Activated B cell treated with CpG ODN at 0.5 μM for 24 hours (primary cell): ENCODE measurements around the gene C1orf210. TPM values are rescaled to one million over a fixed set of nuclear protein-coding genes. Genes with fewer than 3 reads are reported as not detected.

Experiments used
- ATAC-seq: fragments of 200-7000 bp; cut with Tn5 transposase; one replicate; pipeline ENCODE4 v1.10.0; 2021; ENCODE audit warnings: low read depth, mild to moderate bottlenecking, moderate library complexity
- CTCF ChIA-PET: fragments of 350-600 bp; sonication (Branson Sonifier 250); formaldehyde crosslinking; loops from one replicate; lab custom pipeline; 2021; ENCODE audit warnings: antibody characterized with exemption; lab: Charles Lee
- POLR2A ChIA-PET: fragments of 350-600 bp; sonication (Branson Sonifier 250); formaldehyde crosslinking; loops from one replicate; lab custom pipeline; 2021; ENCODE audit warnings: antibody characterized with exemption; lab: Charles Lee
- DNase-seq: peaks from one replicate; pipeline ENCODE4 v3.0.0; 2022
- H3K27ac Mint-ChIP-seq: one replicate; pipeline ENCODE4 v1.8.0; 2020; ENCODE audit warnings: mixed read lengths
- H3K27me3 Mint-ChIP-seq: one replicate; pipeline ENCODE4 v1.8.0; 2021; ENCODE audit warnings: mixed read lengths
- H3K36me3 Mint-ChIP-seq: one replicate; pipeline ENCODE4 v1.8.0; 2021; ENCODE audit warnings: low read depth, mixed read lengths
- H3K4me1 Mint-ChIP-seq: one replicate; pipeline ENCODE4 v1.8.0; 2021; ENCODE audit warnings: mixed read lengths
- H3K4me3 Mint-ChIP-seq: one replicate; pipeline ENCODE4 v1.8.0; 2020; ENCODE audit warnings: mild to moderate bottlenecking, mixed read lengths
- H3K9me3 Mint-ChIP-seq: one replicate; pipeline ENCODE4 v1.8.0; 2020; ENCODE audit warnings: mixed read lengths
- CTCF ChIP-seq: fragments of 200-600 bp; IDR thresholded peaks from one replicate; pipeline ENCODE4 v1.8.0; 2022; ENCODE audit warnings: antibody characterized with exemption, mild to moderate bottlenecking
- intact Hi-C: fragments of 100-400 bp; cut with micrococcal nuclease; formaldehyde crosslinking; loops from one replicate; pipeline ENCODE4 v1.15.1; 2024
- total RNA-seq: library from RNA; stranded (reverse); gene quantifications from 2 replicates; pipeline ENCODE4 v1.2.3, GENCODE V29; 2022

C1orf210 gene
- total RNA-seq, 1 donor from 2014 or later, result not detected

- Mint-ChIP-seq H3K4me1 (no peaks in the 10 kb centered on the region), H3K27ac (no peak overlapping the region), H3K36me3 (no peaks in the 10 kb centered on the region), H3K9me3 (no peaks in the 10 kb centered on the region), H3K4me3 (no peak overlapping the region), H3K27me3 (peaks cover 12% of the 10 kb centered on the region)
- POLR2A ChIA-PET, result interaction anchor here (0.9 kb wide), 1 partner anchor 101 kb away, joined by 3 read pairs; no protein-coding TSS in a partner anchor
- ATAC-seq (no peak), DNase-seq (no peak)
- no peak for TF ChIP-seq CTCF
- CTCF ChIA-PET, result interaction anchor here (0.6 kb wide), 1 partner anchor 475 kb away, joined by 3 read pairs; no protein-coding TSS in a partner anchor
- intact Hi-C loops, result no loop called here
These were observed 2.8 kb upstream of the C1orf210 start for GRCh38 chr1:43288058-43288784.

DNA sequence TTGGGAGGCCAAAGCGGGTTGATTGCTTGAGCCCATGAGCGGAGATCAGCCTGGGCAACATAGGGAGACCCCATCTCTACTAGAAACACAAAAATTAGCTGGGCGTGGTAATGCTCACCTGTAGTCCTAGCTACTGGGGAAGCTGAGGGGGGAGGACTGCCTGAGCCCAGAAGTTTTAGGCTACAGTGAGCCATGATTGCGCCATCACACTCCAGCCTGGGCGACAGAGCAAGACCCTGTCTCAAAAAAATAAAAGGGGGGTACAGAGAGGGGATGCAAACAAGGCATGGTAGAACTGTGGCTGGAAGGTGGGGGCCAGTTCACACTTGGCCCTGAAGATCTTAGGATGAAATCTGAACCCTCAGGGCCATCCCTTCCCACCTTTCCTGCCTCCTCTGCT, 1.2 kb upstream of the C1orf210 start:
- no peak for TF ChIP-seq CTCF
- ChIA-PET POLR2A (no interaction called here), CTCF (no interaction called here)
- H3K9me3 Mint-ChIP-seq, result no peaks in the 10 kb centered on the region
- intact Hi-C loops, result no loop called here
- DNase-seq (no peak), ATAC-seq (no peak)
- H3K4me1 Mint-ChIP-seq, result no peaks in the 10 kb centered on the region
- no peak overlapping the region for H3K27ac Mint-ChIP-seq
- H3K27me3 Mint-ChIP-seq, result peaks cover 12% of the 10 kb centered on the region
- no peak overlapping the region for H3K4me3 Mint-ChIP-seq
- no peaks in the 10 kb centered on the region for H3K36me3 Mint-ChIP-seq

GRCh38 chr1:43286115-43286514, 734 bp upstream of the C1orf210 start:
- no peaks in the 10 kb centered on the region for H3K4me1 Mint-ChIP-seq
- POLR2A ChIA-PET, result no interaction called here
- peaks cover 12% of the 10 kb centered on the region for H3K27me3 Mint-ChIP-seq
- H3K9me3 Mint-ChIP-seq, result no peaks in the 10 kb centered on the region
- no peak overlapping the region for H3K27ac Mint-ChIP-seq
- intact Hi-C loops, result no loop called here
- CTCF ChIA-PET, result no interaction called here
- DNase-seq (no peak), ATAC-seq (no peak)
- no peak overlapping the region for H3K4me3 Mint-ChIP-seq
- H3K36me3 Mint-ChIP-seq, result no peaks in the 10 kb centered on the region
- TF ChIP-seq CTCF, result no peak

DNA sequence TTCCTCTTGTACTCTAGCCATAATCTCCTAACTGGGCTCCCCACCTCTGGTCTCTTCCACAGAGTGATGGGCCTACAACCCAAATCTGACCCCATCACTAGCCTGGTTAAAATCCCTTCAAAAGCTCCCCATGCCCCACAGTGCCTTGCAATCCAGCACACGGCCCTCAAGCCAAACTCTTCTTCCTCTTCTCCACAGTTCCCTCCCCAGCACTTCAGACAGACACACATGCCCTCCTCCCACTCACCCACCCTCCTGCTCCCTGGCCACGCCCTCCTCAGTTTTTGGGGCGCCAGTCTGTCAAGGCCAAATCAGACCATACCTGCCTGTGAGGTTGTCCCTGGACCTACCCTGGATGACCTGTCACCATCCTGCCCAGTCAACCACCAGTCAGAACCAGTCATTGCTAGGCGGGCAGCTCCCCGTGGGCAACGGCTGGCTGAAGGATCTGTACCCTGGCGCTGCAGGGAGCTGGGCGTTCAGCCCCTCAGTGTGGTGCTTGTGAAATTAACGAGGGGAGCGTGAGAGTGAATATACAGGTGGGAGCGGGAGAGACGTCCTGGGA, 753 bp downstream of the C1orf210 start:
- POLR2A ChIA-PET, result no interaction called here
- Mint-ChIP-seq H3K36me3 (no peaks in the 10 kb centered on the region), H3K4me1 (no peaks in the 10 kb centered on the region), H3K4me3 (no peak overlapping the region), H3K27me3 (peaks cover 13% of the 10 kb centered on the region), H3K9me3 (no peaks in the 10 kb centered on the region), H3K27ac (no peak overlapping the region)
- intact Hi-C loops, result no loop called here
- DNase-seq (no peak), ATAC-seq (no peak)
- CTCF ChIA-PET, result no interaction called here
- no peak for TF ChIP-seq CTCF

GRCh38 chr1:43284065-43284464, 1.3 kb downstream of the C1orf210 start:
- Mint-ChIP-seq H3K36me3 (no peaks in the 10 kb centered on the region), H3K27ac (no peak overlapping the region), H3K4me1 (no peaks in the 10 kb centered on the region), H3K27me3 (peaks cover 13% of the 10 kb centered on the region), H3K9me3 (no peaks in the 10 kb centered on the region), H3K4me3 (no peak overlapping the region)
- DNase-seq (no peak), ATAC-seq (no peak)
- intact Hi-C loops, result no loop called here
- no peak for TF ChIP-seq CTCF
- ChIA-PET POLR2A (no interaction called here), CTCF (no interaction called here)
